ENCODE results near the gene TTLL3. TPM values are rescaled to one million over a fixed set of nuclear protein-coding genes. Genes with fewer than 3 reads are reported as not detected.

The TTLL3 gene
- total and polyA plus RNA-seq, 2 of the 8 experiments (the other 6 are each of a cell fraction or from before 2014, with no cell fraction given): 5.9 to 8.9 TPM

GRCh38 chr3:9767418-9767817 is 42.6 kb upstream of the TTLL3 start (continued):
- TF ChIP-seq, protein P1, sequence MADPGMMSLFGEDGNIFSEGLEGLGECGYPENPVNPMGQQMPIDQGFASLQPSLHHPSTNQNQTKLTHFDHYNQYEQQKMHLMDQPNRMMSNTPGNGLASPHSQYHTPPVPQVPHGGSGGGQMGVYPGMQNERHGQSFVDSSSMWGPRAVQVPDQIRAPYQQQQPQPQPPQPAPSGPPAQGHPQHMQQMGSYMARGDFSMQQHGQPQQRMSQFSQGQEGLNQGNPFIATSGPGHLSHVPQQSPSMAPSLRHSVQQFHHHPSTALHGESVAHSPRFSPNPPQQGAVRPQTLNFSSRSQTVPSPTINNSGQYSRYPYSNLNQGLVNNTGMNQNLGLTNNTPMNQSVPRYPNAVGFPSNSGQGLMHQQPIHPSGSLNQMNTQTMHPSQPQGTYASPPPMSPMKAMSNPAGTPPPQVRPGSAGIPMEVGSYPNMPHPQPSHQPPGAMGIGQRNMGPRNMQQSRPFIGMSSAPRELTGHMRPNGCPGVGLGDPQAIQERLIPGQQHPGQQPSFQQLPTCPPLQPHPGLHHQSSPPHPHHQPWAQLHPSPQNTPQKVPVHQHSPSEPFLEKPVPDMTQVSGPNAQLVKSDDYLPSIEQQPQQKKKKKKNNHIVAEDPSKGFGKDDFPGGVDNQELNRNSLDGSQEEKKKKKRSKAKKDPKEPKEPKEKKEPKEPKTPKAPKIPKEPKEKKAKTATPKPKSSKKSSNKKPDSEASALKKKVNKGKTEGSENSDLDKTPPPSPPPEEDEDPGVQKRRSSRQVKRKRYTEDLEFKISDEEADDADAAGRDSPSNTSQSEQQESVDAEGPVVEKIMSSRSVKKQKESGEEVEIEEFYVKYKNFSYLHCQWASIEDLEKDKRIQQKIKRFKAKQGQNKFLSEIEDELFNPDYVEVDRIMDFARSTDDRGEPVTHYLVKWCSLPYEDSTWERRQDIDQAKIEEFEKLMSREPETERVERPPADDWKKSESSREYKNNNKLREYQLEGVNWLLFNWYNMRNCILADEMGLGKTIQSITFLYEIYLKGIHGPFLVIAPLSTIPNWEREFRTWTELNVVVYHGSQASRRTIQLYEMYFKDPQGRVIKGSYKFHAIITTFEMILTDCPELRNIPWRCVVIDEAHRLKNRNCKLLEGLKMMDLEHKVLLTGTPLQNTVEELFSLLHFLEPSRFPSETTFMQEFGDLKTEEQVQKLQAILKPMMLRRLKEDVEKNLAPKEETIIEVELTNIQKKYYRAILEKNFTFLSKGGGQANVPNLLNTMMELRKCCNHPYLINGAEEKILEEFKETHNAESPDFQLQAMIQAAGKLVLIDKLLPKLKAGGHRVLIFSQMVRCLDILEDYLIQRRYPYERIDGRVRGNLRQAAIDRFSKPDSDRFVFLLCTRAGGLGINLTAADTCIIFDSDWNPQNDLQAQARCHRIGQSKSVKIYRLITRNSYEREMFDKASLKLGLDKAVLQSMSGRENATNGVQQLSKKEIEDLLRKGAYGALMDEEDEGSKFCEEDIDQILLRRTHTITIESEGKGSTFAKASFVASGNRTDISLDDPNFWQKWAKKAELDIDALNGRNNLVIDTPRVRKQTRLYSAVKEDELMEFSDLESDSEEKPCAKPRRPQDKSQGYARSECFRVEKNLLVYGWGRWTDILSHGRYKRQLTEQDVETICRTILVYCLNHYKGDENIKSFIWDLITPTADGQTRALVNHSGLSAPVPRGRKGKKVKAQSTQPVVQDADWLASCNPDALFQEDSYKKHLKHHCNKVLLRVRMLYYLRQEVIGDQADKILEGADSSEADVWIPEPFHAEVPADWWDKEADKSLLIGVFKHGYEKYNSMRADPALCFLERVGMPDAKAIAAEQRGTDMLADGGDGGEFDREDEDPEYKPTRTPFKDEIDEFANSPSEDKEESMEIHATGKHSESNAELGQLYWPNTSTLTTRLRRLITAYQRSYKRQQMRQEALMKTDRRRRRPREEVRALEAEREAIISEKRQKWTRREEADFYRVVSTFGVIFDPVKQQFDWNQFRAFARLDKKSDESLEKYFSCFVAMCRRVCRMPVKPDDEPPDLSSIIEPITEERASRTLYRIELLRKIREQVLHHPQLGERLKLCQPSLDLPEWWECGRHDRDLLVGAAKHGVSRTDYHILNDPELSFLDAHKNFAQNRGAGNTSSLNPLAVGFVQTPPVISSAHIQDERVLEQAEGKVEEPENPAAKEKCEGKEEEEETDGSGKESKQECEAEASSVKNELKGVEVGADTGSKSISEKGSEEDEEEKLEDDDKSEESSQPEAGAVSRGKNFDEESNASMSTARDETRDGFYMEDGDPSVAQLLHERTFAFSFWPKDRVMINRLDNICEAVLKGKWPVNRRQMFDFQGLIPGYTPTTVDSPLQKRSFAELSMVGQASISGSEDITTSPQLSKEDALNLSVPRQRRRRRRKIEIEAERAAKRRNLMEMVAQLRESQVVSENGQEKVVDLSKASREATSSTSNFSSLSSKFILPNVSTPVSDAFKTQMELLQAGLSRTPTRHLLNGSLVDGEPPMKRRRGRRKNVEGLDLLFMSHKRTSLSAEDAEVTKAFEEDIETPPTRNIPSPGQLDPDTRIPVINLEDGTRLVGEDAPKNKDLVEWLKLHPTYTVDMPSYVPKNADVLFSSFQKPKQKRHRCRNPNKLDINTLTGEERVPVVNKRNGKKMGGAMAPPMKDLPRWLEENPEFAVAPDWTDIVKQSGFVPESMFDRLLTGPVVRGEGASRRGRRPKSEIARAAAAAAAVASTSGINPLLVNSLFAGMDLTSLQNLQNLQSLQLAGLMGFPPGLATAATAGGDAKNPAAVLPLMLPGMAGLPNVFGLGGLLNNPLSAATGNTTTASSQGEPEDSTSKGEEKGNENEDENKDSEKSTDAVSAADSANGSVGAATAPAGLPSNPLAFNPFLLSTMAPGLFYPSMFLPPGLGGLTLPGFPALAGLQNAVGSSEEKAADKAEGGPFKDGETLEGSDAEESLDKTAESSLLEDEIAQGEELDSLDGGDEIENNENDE (IDR thresholded peaks at IDR 0.05; ENCODE audit: insufficient replicate concordance, low read length): no peak
- no peak for TF ChIP-seq EP300 (IDR thresholded peaks at IDR 0.05; ENCODE audit: borderline replicate concordance in 1 of 2, low read depth in 2 of 2, low read length in 2 of 2)
- no peak for TF ChIP-seq ZNF274 (IDR thresholded peaks at IDR 0.05; ENCODE audit: borderline replicate concordance, extremely low read depth, low read length)
- no peak for TF ChIP-seq SP2 (IDR thresholded peaks at IDR 0.05; ENCODE audit: low read length)
- no peak for TF ChIP-seq BACH1 (IDR thresholded peaks at IDR 0.05; ENCODE audit: low read length)
- TF ChIP-seq RFX5 (IDR thresholded peaks at IDR 0.05; ENCODE audit: borderline replicate concordance, low read depth, low read length): no peak
- TF ChIP-seq, protein P2, sequence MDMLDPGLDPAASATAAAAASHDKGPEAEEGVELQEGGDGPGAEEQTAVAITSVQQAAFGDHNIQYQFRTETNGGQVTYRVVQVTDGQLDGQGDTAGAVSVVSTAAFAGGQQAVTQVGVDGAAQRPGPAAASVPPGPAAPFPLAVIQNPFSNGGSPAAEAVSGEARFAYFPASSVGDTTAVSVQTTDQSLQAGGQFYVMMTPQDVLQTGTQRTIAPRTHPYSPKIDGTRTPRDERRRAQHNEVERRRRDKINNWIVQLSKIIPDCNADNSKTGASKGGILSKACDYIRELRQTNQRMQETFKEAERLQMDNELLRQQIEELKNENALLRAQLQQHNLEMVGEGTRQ (IDR thresholded peaks at IDR 0.05; ENCODE audit: low read length): no peak
- TF ChIP-seq CEBPB (IDR thresholded peaks at IDR 0.05; ENCODE audit: low read depth, low read length): no peak
- no peak for TF ChIP-seq NANOG (IDR thresholded peaks at IDR 0.05; ENCODE audit: insufficient read depth, low read depth, low read length, poor library complexity, severe bottlenecking)
- no peak for TF ChIP-seq RAD21 (IDR thresholded peaks at IDR 0.05 in 1 of 2, conservative IDR thresholded peaks at IDR 0.05 in 1 of 2; ENCODE audit: low read depth in 2 of 2, low read length in 2 of 2)
- TF ChIP-seq CHD2 (IDR thresholded peaks at IDR 0.05; ENCODE audit: low read length): no peak

All from H1 (cell line).